Ureter (tissue), 1 donor: ENCODE data around the gene GDAP1L1. TPM values are rescaled to one million over a fixed set of nuclear protein-coding genes. Genes with fewer than 3 reads are reported as not detected.
"Not testable (repeated sequence)": the region's sequence is repeated elsewhere in the genome, so short reads cannot be mapped to it uniquely, and the experiment has no call there.

Experiments used
- DNase-seq: peaks from one replicate; pipeline ENCODE4 v3.0.0-alpha.2; 2020; ENCODE audit warnings: low spot score
- total RNA-seq: library from RNA; stranded (reverse); gene quantifications from one replicate; pipeline ENCODE4 v1.2.4, GENCODE V29; 2023
- donor health status: DM: yes; HTN: yes; CAD: no.

GDAP1L1 gene
- total RNA-seq, 1 donor from 2014 or later, result not detected

- DNase-seq, result no peak
Measured at GRCh38 chr20:44254073-44254472, 7.0 kb downstream of the GDAP1L1 start.

GRCh38 chr20:44255942-44256341, 8.8 kb downstream of the GDAP1L1 start:
- no peak for DNase-seq

GRCh38 chr20:44256961-44257360, 9.9 kb downstream of the GDAP1L1 start:
- no peak for DNase-seq

DNA sequence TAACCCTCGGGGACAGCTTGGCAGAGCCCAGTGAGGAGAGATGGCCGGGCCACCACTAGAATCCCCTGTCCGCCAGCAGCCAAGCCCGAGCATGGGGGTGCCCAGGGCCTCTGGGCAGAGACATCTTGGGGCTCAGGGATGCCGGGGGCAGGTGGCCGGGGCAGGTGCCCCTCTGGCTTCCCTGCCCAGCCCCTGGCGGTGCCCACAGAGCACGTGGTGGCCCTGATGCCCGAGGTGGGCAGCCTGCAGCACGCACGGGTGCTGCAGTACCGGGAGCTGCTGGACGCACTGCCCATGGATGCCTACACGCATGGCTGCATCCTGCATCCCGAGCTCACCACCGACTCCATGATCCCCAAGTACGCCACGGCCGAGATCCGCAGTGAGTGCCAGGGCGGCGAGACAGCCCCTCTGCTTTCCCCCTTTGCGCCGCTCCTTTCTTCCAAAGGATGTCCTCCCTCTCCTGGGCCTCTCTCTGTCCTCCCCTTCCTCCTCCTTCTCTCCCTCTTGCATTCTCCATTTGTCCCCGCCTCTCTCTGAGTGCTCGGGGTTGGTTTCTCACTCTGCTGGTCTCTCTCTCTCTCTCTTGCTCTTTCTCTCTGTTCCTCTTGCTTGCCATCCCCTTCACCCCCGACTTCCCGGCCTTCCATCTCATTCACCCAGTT, 11.2 kb downstream of the GDAP1L1 start:
- no peak for DNase-seq

DNA sequence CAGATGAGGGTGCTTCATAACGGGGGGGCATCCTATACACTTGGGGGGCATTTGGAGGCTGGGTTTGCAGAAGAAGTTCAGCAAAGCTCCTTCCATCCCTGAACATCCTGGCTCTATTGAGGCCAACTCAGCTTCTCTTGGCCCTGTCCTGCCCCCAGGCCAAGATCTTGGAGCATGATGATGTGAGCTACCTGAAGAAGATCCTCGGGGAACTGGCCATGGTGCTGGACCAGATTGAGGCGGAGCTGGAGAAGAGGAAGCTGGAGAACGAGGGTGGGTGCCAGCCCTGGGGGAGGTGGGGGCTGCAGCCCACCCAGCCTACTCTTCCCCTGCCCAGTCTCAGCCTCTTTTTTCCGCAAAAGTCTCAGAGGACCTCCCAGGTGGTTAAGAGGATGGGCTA, 17.2 kb downstream of the GDAP1L1 start:
- no peak for DNase-seq

- no peak for DNase-seq
Measured at GRCh38 chr20:44268802-44269201, 21.7 kb downstream of the GDAP1L1 start.

GRCh38 chr20:44271915-44272663, 25.0 kb downstream of the GDAP1L1 start:
- DNase-seq, result no peak

DNA sequence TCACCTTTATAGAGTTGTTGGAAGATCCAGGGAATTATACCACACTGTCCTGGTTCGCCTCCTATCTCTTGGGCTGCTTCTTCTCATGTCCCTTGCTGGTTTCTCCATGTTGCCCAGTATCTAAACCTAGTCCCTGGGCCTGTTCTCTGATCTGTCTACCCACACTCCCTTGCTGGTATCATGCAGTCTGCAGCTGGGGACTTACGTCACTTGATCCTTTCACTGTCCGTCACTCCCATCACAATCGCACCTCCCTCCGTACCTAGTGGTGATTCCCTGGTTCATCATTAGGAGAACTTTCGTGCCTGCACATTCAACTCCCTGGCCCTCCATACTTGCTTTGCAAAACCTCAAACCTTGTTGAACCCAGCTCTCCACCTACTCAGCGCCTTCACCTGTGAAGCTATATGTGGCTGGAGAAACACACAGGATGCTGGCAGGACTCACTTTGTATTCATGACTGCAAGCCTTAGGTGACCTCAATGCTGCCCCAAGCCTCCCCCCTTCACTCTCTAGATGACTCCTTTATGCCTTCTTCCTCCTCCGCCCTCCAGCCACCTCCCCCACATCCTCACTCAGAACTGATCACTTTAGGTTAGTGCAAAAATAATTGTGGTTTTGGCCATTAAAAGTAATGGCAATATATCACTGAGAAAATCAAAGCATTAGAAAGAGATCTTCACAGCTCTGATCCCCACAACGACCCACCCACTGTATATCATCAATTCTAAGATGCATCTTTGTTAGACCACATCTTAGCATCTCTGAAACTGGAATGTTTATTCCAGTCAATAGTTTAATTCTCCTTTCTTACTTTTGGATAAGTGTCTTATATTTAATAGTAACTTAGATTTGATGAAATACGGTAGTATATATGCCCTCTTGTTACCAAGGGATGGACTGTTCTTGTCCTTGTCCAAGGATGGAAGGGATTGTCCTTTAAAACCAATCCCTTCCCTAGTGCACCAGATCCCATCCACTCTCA, 26.4 kb downstream of the GDAP1L1 start:
- no peak for DNase-seq

GRCh38 chr20:44274303-44275017, 27.4 kb downstream of the GDAP1L1 start:
- no peak for DNase-seq

GRCh38 chr20:44279228-44279627, 32.1 kb downstream of the GDAP1L1 start:
- DNase-seq, result no peak

GRCh38 chr20:44280387-44280786, 33.3 kb downstream of the GDAP1L1 start:
- no peak for DNase-seq

DNA sequence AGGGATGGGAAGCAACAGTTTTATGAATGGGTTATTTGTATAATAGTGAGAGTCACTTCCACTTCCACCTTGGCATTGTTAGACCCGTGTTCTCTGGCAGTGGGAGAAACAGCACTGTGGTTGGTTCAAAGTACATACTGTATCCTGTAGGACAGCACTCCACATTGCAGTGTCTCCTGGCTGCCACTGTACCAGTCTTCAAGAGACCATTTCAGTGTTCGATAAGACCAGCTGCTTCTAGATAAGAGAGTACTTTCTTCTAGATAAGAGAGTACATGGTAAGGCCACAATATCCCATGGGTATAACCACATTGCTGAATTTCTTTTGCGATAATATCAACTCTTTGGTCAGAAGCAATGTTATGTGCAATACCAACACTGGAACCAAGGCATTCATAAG, 35.1 kb downstream of the GDAP1L1 start:
- no peak for DNase-seq

DNA sequence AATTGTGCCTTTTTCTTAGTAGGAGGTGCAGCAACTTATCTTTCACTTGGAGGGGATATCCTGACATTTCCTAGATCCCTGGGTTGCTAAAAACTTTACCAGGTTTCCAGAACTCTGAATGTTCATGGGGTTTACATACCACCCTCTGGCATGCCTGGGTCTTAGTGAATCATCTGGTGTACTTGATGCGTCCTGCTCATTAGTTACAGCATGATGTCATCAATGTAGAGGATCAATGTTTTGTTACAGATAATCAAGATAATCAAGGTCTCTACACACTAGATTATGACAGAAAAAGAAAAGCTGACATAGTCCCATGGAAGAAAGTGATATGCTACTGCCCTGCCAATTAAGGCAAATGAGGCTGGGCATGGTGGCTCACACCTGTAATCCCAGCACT, 36.9 kb downstream of the GDAP1L1 start:
- DNase-seq, result no peak

- DNase-seq, result no peak
Measured at GRCh38 chr20:44287272-44288097, 40.4 kb downstream of the GDAP1L1 start.

- DNase-seq, result no peak
Measured at GRCh38 chr20:44288252-44288651, 41.1 kb downstream of the GDAP1L1 start.

- DNase-seq, result no peak
Measured at GRCh38 chr20:44291754-44292153, 44.6 kb downstream of the GDAP1L1 start.

DNA sequence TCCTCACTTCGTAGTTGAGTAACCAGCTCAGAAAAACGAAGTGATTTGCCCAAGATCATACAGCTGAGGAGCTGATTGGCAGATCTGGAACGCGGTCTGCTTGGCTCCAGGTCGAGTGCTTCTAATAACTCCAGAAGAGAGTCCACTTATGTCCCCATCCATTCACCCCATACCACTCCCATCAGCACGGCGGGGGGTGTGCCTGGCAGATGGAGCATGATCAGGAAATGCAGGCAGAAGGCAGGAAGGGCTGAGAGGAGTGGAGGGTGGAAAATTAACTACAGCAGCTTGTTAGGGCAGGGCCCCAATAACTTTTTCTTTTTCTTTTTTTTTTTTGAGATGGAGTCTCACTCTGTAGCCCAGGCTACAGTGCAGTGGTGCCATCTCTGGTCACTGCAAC, 48.9 kb downstream of the GDAP1L1 start:
- no peak for DNase-seq

GRCh38 chr20:44297721-44298120, 50.6 kb downstream of the GDAP1L1 start:
- no peak for DNase-seq

DNA sequence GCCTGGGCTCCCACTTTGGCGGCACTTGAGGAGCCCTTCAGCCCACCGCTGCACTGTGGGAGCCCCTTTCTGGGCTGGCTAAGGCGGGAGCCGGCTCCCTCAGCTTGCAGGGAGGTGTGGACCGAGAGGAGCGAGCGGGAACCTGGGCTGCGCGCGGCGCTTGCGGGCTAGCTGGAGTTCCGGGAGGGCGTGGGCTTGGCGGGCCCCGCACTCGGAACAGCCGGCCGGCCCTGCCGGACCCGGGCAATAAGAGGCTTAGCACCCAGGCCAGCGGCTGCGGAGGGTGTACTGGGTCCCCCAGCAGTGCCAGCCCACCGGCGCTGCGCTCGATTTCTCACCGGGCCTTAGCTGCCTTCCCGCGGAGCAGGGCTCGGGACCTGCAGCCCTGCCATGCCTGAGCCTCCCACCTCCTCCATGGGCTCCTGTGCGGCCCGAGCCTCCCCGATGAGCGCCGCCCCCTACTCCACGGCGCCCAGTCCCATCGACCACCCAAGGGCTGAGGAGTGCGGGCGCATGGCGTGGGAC, 52.0 kb downstream of the GDAP1L1 start:
- not testable (repeated sequence) for DNase-seq

- DNase-seq, result no peak
Measured at GRCh38 chr20:44301285-44301684, 54.2 kb downstream of the GDAP1L1 start.
